ENCODE data around the gene FAM111A.

FAM111A gene

GRCh38 chr11:59180168-59180776 is 37.6 kb downstream of the FAM111A start:
- no peak for DNase-seq (ENCODE audit: low spot score)

- DNase-seq (ENCODE audit: low spot score): no peak
These were observed 38.3 kb downstream of the FAM111A start for GRCh38 chr11:59180907-59181306.

GRCh38 chr11:59181746-59182456 is 39.2 kb downstream of the FAM111A start:
- DNase-seq (ENCODE audit: low spot score): no peak

- DNase-seq (ENCODE audit: low spot score): peak; percentile 75
These were observed 39.9 kb downstream of the FAM111A start for GRCh38 chr11:59182457-59183151.

GRCh38 chr11:59183771-59184170 is 41.1 kb downstream of the FAM111A start:
- no peak for DNase-seq (ENCODE audit: low spot score)

- no peak for DNase-seq (ENCODE audit: low spot score)
These were observed 42.2 kb downstream of the FAM111A start for GRCh38 chr11:59184691-59185339.

- DNase-seq (ENCODE audit: low spot score): no peak
These were observed 42.8 kb downstream of the FAM111A start for GRCh38 chr11:59185386-59185945.

GRCh38 chr11:59186130-59186594 is 43.5 kb downstream of the FAM111A start:
- peak; percentile 84 for DNase-seq (ENCODE audit: low spot score)

GRCh38 chr11:59187035-59187434 is 44.4 kb downstream of the FAM111A start:
- DNase-seq (ENCODE audit: low spot score): no peak

GRCh38 chr11:59187587-59187986 is 44.9 kb downstream of the FAM111A start:
- DNase-seq (ENCODE audit: low spot score): no peak

GRCh38 chr11:59188954-59189353 is 46.3 kb downstream of the FAM111A start:
- DNase-seq (ENCODE audit: low spot score): no peak

GRCh38 chr11:59189986-59190385 is 47.3 kb downstream of the FAM111A start:
- no peak for DNase-seq (ENCODE audit: low spot score)

- no peak for DNase-seq (ENCODE audit: low spot score)
These were observed 48.4 kb downstream of the FAM111A start for GRCh38 chr11:59191095-59191494.

GRCh38 chr11:59191890-59192289 is 49.2 kb downstream of the FAM111A start:
- DNase-seq (ENCODE audit: low spot score): no peak

- no peak for DNase-seq (ENCODE audit: low spot score)
These were observed 49.9 kb downstream of the FAM111A start for GRCh38 chr11:59192446-59193020.

- DNase-seq (ENCODE audit: low spot score): no peak
These were observed 51.0 kb downstream of the FAM111A start for GRCh38 chr11:59193587-59194130.

- DNase-seq (ENCODE audit: low spot score): no peak
These were observed 52.9 kb downstream of the FAM111A start for GRCh38 chr11:59195586-59195985.

GRCh38 chr11:59196777-59197176 is 54.1 kb downstream of the FAM111A start:
- no peak for DNase-seq (ENCODE audit: low spot score)

- DNase-seq (ENCODE audit: low spot score): no peak
These were observed 55.3 kb downstream of the FAM111A start for GRCh38 chr11:59197991-59198390.

- no peak for DNase-seq (ENCODE audit: low spot score)
These were observed 56.1 kb downstream of the FAM111A start for GRCh38 chr11:59198726-59199125.

GRCh38 chr11:59199546-59200422 is 57.1 kb downstream of the FAM111A start:
- no peak for DNase-seq (ENCODE audit: low spot score)

All from iPS-NIHi11 (cell line).